AG08395 (cell line): ENCODE data around the gene LRRC41.
A peak's percentile ranks its signal among the peaks of the same experiment; 100 is the strongest.
"Not testable (repeated sequence)": the region's sequence is repeated elsewhere in the genome, so short reads cannot be mapped to it uniquely, and the experiment has no call there.

Experiments used
- DNase-seq: peaks from one replicate; pipeline ENCODE4 v3.0.0; 2012; ENCODE audit warnings: mixed read lengths, low spot score

LRRC41 gene, protein sequence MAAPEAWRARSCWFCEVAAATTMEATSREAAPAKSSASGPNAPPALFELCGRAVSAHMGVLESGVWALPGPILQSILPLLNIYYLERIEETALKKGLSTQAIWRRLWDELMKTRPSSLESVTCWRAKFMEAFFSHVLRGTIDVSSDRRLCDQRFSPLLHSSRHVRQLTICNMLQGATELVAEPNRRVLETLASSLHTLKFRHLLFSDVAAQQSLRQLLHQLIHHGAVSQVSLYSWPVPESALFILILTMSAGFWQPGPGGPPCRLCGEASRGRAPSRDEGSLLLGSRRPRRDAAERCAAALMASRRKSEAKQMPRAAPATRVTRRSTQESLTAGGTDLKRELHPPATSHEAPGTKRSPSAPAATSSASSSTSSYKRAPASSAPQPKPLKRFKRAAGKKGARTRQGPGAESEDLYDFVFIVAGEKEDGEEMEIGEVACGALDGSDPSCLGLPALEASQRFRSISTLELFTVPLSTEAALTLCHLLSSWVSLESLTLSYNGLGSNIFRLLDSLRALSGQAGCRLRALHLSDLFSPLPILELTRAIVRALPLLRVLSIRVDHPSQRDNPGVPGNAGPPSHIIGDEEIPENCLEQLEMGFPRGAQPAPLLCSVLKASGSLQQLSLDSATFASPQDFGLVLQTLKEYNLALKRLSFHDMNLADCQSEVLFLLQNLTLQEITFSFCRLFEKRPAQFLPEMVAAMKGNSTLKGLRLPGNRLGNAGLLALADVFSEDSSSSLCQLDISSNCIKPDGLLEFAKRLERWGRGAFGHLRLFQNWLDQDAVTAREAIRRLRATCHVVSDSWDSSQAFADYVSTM

DNA sequence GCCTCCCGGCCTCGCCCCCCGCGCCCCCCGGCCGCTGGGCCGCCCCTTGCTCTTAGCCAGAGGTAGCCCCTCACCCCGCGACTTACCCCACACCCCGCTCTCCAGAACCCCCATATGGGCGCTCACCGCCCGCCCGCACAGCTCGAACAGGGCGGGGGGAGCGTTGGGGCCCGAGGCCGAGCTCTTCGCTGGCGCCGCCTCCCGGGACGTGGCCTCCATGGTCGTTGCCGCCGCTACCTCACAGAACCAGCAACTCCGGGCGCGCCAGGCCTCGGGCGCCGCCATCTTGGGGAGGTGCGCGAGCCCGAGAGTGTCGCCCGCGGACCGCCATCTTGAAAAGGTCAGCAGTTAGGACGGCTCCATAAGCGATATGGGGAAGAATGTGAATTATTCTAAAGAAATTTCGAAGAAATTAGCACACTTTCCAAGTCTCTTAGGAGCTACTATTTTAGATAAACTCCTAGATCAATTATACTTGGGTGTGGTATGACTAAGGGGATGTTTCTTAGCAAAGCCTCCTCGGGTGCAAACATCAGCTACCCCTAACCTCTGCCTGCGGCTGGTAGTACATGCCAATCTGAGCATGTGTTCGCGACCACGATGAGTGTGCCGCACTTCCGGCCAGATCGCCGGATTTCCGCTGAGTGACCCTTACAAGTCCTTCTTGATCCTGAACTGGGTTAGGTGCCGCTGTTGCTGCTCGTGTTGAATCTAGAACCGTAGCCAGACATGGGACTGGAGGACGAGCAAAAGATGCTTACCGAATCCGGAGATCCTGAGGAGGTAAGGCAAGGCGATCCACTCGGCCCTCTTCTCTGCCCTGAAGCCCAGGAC, at the start of gene LRRC41, which contains the start of gene UQCRH:
Gene LRRC41 (minus strand): TSS at position 579 of the 834 bp plus-strand sequence. CDS start 294 bp downstream, at position 285.
Gene UQCRH (plus strand): TSS at position 661 of the 834 bp plus-strand sequence. CDS start 69 bp downstream, at position 730.
- DNase-seq, result peak; percentile 94

DNA sequence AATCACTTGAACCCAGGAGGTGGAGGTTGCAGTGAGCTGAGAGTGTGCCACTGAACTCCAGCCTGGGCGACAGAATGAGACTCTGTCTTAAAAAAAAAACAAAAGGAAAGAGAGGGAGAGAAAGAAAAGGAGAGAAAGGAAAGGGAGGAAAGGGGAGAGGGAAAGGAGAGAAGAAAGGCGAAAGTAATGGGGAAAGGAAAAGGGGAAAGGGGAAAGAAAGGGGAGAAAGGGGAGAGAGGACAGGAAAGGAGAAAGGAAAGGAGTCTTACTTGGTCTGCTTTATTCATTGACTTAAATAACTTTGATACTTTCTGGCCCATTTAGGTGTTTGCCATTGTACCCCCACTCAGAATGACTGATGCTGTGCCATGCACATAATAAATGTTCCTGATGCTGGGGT, 48.9 kb upstream of the LRRC41 start:
- DNase-seq, result no peak

DNA sequence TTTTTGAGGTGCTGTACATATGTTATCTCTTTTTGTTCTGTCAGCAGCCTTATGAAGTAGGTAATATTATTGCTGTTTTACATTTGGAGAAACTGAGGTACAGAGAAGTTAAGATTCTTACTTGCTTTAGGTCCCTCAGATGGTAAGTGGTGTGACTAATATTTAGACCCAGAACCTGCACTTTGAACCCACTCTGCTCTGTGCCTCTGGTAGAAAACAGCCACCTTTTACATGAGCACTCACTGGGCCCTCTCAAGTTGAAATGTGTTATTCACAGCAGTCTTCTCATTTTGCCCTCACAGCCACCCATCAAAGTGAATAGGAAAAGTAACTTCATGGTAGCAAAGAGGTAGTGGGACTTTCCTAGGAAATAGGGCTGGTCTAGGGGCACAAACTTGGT, 41.9 kb upstream of the LRRC41 start:
- no peak for DNase-seq

DNA sequence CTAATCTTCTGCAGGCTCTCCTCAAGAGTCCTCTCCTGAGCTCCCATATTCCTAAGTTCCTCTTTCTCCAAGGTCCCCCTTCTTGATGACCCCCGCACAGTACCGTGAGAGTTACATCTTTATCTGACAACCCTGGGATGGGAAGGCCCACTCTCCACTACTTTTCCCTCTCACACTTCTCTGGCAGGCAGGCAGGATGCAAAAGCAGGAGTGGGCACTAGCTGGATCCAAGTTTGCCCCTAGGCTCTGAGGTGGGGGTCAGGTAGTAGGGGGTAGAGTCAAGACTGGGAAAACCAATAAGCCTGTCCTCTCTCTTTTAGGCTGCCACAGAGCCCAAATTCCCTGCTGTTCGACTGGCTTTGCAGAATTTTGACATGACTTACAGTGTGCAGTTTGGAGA, 41.1 kb upstream of the LRRC41 start:
- DNase-seq, result no peak

DNA sequence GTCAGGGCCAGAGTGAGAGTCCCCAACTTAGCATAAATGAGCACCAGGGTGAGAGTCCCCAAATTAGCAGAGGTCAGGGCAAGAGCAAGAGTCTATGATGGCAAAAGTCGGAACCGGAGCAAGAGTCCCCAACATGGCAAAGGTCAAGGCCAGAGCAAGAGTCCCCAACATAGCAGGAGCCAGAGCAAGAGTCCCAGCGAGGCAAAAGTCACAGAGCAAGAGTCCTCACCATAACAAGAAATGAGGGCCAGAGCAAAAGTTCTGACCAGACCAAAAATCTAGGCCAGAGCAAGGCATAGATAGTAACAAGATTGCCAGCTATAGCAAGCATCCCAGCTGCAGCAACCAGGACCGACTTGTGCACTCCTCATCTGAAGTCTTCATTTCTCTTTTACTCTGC, 40.3 kb upstream of the LRRC41 start:
- no peak for DNase-seq

DNA sequence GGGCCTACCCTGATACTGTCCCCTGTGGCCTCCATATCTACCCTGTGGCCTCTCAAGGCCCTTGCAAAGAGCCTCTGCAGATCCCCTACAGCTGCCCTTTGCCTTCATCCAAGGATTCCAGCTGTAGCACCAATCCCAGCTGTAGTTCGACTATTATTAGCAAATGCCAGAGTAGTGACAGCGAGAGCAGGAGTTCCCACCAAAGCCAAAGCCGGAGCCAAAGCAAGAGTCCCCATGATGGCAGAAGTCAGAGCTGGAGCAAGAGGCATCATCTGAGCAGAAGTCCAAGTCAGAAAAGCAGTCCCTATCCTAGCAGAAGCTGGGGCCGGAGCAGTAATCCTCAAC, 39.9 kb upstream of the LRRC41 start:
- no peak for DNase-seq

DNA sequence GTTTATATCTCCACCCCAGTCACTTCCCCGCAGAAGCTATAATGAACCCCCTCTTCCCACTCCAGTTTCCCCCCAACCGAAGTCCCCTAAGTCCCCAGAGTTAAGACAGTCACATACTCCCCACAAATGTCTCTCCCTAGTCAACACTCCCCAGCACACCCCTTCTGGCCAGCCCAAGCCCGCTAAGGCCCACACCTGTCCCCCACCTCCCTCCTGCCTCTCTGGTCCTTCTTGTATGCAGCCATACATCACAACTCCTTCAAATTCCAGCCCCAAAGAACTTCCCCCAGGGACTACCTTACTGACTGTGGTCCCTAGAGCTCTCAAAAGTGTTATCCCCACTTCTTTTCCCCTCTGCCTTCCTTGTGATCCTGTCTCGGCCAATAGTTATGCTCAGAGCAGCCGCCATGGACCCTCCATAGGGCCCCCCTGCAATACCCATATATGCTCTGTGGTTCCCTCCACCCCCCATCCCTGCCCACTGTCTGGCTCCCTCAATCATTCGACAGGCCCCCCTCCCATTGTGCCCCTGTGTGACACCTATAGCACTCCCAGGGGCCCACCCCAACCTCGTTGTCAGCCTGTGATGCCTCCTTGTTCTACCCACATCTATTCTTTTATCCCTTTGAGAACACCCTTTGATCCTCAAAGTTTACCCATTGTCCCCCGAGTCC, 39.4 kb upstream of the LRRC41 start:
- DNase-seq, result no peak

DNA sequence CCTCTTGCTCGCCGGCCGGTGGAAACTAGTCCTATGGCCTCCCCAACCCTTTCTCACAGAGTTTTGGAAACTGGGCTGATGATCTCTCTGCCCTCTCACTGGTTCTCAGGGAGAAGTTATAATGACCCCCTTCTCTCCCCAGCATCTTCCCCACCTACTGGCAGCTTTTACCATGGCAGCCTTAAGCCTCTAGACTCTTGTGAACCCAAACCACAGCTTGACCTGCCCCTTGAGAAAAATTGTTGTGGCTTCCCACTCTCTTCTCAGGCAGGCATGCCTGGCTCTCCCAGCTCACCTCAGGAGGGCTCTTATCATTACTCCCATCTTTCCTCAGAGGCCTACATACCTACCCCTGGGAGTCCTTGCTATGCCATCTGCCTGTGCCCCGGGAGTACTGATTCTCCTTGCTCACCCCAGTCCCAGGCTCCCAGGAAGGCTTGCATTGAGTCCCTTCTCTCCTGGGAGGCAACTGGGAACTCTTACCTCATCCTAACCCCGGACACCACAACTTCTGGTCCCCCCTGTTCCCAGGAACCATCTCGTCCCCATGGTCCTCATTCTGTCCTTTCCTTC, 38.8 kb upstream of the LRRC41 start:
- peak; percentile 24 for DNase-seq

DNA sequence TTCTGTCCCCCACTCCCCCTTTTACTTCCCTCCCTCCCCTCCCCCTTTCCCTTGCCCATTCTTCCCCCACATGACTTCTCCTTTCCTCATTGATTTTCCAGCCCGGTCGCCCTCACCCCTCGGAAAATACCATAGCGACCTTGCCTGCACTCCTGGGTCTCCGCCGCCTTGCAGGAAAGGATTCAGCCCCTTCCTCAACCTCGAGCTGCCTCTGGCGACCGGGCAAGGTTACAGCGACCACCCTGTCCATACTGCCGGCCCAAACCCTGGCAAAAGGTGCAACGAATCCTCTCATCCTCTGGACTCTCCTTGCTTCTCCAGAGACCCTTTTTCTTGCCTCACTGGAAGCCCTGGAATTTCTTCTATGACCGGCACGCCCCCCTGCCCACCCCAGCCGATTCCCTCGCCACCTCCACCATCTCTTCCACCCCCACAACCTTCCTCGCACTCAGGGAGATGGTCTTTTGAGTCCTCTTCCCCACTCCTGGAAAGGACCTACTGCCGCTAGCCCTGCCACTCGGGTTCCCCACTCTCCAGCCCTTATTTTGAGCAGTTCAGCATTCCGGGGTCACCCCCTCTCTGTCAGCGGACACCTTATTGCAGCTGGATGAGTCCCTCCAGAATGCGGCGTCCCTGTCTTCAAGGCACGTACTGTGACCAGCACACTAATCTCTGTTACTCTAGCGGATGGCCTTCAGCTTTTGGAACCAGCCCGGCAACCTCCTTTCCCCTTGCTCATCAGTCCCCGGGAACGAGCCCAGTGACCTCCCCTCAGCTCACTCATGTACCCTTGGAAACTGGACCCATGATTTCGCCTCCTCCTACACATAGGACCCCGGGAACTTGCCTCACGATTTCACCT, 38.0 kb upstream of the LRRC41 start:
- no peak for DNase-seq

DNA sequence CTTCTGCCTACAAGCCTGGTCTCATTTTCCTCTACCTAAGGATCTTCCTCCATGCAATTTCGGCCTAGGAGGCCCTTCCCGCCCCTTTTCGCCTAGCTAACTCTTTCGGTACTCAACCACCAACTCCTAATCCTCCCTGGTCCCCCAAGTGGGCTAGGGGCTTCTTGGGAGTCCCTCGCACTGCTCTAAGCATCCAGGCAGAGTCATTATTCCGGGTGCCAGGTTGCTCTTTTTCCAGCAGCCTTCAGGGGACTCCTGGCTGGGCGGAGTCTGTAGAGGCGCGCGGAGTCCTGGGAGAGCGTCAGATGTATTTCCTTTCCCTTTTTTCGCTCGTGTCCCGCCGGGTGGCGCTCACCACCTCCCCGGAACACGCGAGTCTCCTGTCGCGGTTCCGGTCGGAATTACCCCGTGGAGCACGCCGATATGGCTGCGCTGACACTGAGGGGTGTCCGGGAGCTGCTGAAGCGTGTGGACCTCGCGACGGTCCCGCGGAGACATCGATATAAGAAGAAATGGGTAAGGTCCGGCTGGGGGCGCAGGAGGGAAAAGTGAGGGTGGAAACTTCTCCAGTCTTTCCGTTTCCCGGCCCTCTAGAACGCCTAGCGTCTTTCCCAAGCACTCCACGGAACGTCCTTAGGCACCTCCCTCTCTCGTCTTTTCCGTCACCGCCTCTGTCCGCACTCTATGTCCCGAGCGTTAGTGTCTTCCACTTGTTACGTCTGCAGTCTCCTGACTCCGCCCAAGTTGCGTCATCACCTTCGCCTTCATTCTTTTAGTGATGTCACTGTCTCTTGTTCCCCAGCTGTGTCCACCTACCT, 37.2 kb upstream of the LRRC41 start, which contains the start of gene NSUN4:
Gene NSUN4 (plus strand): TSS at position 404 of the 818 bp plus-strand sequence. CDS start 20 bp downstream, at position 424.
- DNase-seq, result peak; percentile 95

DNA sequence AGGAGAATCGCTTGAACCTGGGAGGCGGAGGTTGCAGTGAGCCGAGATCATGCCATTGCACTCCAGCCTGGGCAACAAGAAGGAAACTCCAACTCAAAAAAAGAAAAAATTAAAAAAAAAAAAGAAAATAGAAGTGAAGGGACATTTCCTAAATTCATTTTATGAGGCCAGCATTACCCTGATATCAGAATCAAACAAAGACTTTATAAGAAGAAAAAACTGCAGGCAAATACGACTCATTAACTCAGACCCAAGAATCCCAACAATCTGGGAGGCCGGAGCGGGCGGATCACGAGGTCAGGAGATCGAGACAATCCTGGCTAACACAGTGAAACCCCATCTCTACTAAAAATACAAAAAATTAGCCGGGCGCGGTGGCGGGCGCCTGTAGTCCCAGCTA, 34.0 kb upstream of the LRRC41 start:
- DNase-seq, result not testable (repeated sequence)

DNA sequence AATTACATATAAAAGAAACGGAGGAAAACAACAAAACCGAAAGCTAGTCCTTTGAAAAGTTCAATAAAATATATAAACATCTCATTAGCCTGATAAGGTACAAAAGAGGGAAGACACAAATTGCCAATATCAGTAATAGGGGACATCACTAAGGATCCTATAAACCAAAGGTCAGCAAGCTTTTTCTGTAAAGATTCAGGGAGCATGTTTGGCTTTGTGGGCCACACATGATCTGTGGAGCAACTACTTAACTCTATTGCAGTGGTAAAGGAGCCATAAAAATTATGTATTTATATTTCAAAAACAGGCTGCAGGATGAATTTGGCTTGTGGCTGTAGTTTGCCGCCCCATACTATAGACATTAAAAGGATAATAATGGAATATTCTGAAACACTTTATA, 31.7 kb upstream of the LRRC41 start:
- DNase-seq, result no peak

DNA sequence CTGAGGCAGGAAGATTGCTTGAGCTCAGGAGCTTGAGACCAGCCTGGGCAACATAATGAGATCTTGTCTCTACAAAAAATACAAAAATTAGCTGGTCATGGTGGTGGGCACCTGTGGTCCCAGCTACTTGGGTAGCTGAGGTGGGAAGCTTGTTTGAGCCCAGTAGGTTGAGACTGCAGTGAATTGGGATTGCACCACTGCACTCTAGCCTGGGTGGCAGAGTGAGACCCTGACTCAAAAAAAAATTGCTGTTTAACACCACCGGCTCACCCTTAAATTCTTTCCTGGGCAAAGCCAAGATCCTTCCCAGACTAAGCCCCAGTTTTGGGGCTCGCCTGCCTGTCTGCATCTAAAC, 30.6 kb upstream of the LRRC41 start:
- no peak for DNase-seq

DNA sequence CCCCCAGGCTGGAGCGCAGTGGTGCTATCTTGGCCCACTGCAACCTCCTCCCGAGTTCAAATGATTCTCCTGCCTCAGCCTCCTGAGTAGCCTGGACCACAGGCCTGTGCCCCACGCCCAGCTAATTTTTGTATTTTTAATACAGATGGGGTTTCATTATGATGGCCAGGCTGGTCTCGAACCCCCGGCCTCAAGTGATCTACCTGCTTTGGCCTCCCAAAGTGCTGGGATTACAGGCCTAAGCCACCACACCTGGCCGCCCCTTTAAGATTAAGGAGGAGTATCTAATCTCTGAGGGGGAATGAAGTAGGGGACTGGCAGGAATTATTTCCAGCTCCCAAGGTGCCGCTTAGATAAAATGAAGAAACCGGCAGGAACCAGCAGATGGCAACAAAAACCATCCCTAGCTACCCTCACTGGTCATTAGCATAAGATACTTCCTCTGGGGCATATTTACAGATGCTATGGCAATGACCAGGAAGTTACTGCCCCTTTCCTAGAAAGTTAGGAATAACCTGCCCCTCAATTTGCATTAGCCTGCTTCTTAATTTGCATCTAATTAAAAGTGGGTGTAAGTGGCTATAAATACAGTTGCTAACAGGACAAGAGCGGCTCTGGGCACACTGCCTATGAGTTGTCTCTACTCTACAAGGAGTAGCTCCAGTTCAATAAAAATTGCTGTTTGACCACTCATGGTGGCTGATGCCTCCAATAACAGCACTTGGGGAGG, 30.0 kb upstream of the LRRC41 start:
- DNase-seq, result peak; percentile 49

DNA sequence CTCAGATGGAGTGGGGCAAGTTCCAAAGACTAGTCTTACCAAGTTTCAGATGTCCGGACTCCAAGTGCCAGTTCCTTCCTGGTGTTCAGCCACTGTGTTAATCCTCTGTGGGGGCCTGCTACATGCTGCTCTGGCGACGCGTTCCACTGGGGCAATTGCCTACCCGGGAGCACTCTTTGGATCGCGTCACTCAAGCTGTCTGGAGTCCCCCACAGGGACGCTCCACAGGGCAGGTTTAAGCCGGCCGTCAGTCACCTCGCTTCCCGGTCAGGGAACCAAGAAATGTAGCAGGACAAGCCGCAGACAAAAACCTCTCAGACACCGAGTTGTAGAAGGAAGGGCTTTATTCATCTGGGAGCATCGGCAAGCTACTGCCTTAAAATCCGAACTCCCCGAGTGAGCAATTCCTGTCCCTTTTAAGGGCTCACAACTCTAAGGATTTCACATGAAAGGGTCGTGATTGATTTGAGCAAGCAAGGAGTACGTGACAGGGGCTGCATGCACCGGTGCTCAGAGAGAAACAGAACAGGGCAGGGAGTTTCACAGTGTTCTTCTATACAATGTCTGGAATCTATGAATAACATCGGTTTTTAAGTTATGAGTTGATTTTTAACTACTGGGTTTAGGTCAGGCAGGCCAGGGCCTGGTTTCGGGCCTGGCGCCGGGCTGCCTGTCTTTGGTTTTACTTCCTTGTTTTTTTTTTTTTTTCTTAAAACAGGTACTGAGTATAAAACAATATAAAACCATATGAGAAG, 28.5 kb upstream of the LRRC41 start:
- DNase-seq, result not testable (repeated sequence)

DNA sequence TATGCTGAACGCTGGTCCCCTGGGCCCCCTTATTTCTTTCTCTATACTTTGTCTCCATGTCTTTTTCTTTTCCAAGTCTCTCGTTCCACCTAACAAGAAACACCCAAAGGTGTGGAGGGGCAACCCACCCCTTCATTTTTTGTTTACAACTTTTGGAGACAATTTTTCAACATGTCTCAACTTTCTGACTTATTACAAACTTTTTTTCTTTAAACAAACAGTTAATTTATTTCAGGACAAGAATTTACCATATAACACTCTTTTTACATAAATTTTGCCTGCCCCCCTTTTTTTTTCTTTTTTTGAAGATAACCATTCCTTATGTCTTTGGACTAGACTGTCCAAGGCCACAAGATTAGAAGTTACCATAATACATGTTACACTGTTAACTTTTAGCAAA, 27.0 kb upstream of the LRRC41 start:
- not testable (repeated sequence) for DNase-seq

DNA sequence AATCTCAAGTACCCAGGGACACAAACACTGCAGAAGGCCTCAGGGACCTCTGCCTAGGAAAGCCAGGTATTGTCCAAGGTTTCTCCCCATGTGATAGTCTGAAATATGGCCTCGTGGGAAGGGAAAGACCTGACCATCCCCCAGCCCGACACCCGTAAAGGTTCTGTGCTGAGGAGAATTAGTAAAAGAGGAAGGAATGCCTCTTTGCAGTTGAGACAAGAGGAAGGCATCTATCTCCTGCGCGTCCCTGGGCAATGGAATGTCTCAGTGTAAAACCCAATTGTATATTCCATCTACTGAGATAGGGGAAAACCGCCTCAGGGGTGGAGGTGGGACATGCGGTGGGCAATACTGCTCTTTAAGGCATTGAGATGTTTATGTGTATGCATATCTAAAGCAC, 26.4 kb upstream of the LRRC41 start:
- not testable (repeated sequence) for DNase-seq

DNA sequence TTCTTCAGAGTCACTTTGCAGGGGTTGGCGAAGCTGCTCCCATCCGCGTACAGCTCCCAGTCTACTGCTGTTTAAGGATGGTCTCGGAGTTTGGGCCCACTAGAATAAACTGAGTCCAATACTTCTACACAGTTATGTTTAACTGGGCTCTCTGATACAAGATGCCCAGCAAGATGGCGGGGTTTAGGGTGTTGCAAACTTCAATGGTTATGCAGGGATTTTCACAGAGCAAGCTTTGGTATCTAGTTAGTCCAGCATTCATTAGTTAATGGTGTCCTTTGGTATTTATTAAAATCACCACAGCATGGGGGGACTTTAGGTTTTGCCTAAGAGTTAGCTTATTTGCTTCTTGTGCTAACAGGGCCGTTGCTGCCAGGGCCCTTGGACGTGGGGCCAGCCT, 24.8 kb upstream of the LRRC41 start:
- not testable (repeated sequence) for DNase-seq
